Endothelial cell of umbilical vein (primary cell): ENCODE results near the gene DOCK1. TPM values are rescaled to one million over a fixed set of nuclear protein-coding genes. Genes with fewer than 3 reads are reported as not detected.

Source experiments
- BruUV-seq: library from RNA; stranded (reverse); fragments of 400-500 nt; replicated peaks from 2 replicates; lab custom pipeline; 2021; lab: Mats Ljungman, UMichigan
- CTCF ChIA-PET: fragments of 300-600, 350-600 bp; sonication (Branson Sonifier 250); formaldehyde crosslinking; loops from one replicate; lab custom pipeline; 2021; ENCODE audit warnings: antibody characterized with exemption, inconsistent platforms; lab: Charles Lee
- POLR2A ChIA-PET: fragments of 300-600, 350-600 bp; sonication (Branson Sonifier 250); formaldehyde crosslinking; loops from one replicate; lab custom pipeline; 2021; ENCODE audit warnings: antibody characterized with exemption, inconsistent platforms; lab: Charles Lee
- DNase-seq: peaks from one replicate; pipeline ENCODE4 v3.0.0-alpha.2; 2011; ENCODE audit warnings: low read depth, low spot score
- FAIRE-seq: peaks from 2 replicates; lab custom pipeline; 2011; peaks lifted over from hg19 to GRCh38; lab: Jason Lieb, UNC
- H2AFZ ChIP-seq: 2 replicates; pipeline ENCODE4 v1.6.0; 2012; ENCODE audit warnings: low read depth, low read length, control low read depth, inconsistent platforms
- H3K27ac ChIP-seq: 2 replicates; pipeline ENCODE4 v1.5.1; 2011; ENCODE audit warnings: low read depth, mild to moderate bottlenecking, control low read depth, low read length, moderate library complexity; ENCODE audit not compliant: insufficient read depth
- H3K27me3 ChIP-seq, 2 experiments: 2 replicates each; pipeline versions ENCODE4 v1.6.0 to v1.6.1; 2011; ENCODE audit warnings: low read length in 2 of 2, mixed read lengths in 1 of 2; ENCODE audit not compliant: control insufficient read depth in 2 of 2, insufficient read depth in 2 of 2
- H3K36me3 ChIP-seq, 2 experiments: 2 replicates in 1 of 2; 3 replicates in 1 of 2; pipeline ENCODE4 v1.5.1; 2011; ENCODE audit warnings: low read length in 2 of 2, mild to moderate bottlenecking in 1 of 2, moderate library complexity in 1 of 2; ENCODE audit not compliant: control insufficient read depth in 2 of 2, insufficient read depth in 2 of 2; ENCODE audit errors: extremely low read depth in 1 of 2
- H3K4me1 ChIP-seq: 3 replicates; pipeline ENCODE4 v1.5.1; 2011; ENCODE audit warnings: mild to moderate bottlenecking, low read length; ENCODE audit not compliant: control insufficient read depth, insufficient read depth; ENCODE audit errors: extremely low read depth
- H3K4me2 ChIP-seq: 2 replicates; pipeline ENCODE4 v1.6.1; 2011; ENCODE audit warnings: low read length, control low read depth, mixed read lengths; ENCODE audit not compliant: insufficient read depth
- H3K4me3 ChIP-seq, 3 experiments: fragments of 200-600 bp in 1 of 3; sonication (generic), shearing (Covaris generic) in 1 of 3; replicated peaks in 1 of 3; 2 replicates each; pipeline ENCODE4 v1.5.1; 2011 to 2016; ENCODE audit warnings: control low read depth in 3 of 3, low read length in 3 of 3, mild to moderate bottlenecking in 2 of 3, inconsistent platforms in 1 of 3, low read depth in 1 of 3, moderate library complexity in 1 of 3; ENCODE audit not compliant: insufficient read depth in 1 of 3
- H3K79me2 ChIP-seq: 2 replicates; pipeline ENCODE4 v1.6.0; 2012; ENCODE audit warnings: low read length, inconsistent platforms; ENCODE audit not compliant: control insufficient read depth, insufficient read depth
- H3K9ac ChIP-seq: replicated peaks from 2 replicates; pipeline ENCODE3; 2011; ENCODE audit warnings: low read length, control low read depth; ENCODE audit not compliant: insufficient read depth; ENCODE audit errors: extremely low read depth
- H3K9me1 ChIP-seq: replicated peaks from 3 replicates; pipeline ENCODE4 v1.6.0; 2011; ENCODE audit warnings: mild to moderate bottlenecking, low read length; ENCODE audit not compliant: control insufficient read depth, insufficient read depth; ENCODE audit errors: extremely low read depth
- H3K9me3 ChIP-seq: replicated peaks from 2 replicates; pipeline ENCODE4 v1.5.1; 2012; ENCODE audit warnings: low read length, inconsistent platforms; ENCODE audit not compliant: control insufficient read depth, insufficient read depth
- H4K20me1 ChIP-seq: replicated peaks from 2 replicates; pipeline ENCODE3; 2011; ENCODE audit warnings: mild to moderate bottlenecking, low read length; ENCODE audit not compliant: control insufficient read depth, insufficient read depth; ENCODE audit errors: extremely low read depth
- FOS ChIP-seq: IDR thresholded peaks from 2 replicates; pipeline ENCODE4 v1.6.1; 2011; ENCODE audit warnings: mild to moderate bottlenecking, low read length, moderate library complexity, borderline replicate concordance; ENCODE audit not compliant: insufficient read depth
- GATA2 ChIP-seq: IDR thresholded peaks from 2 replicates; pipeline ENCODE4 v1.7.0; 2011; ENCODE audit warnings: low read depth, mild to moderate bottlenecking, moderate library complexity, mixed read lengths, low read length; ENCODE audit not compliant: insufficient read length, insufficient read depth
- JUN ChIP-seq: IDR thresholded peaks from 2 replicates; pipeline ENCODE4 v1.6.1; 2011; ENCODE audit warnings: borderline replicate concordance, low read depth; ENCODE audit not compliant: insufficient read length, insufficient read depth
- MYC ChIP-seq: IDR thresholded peaks from one replicate; pipeline ENCODE4 v1.6.1; 2011; ENCODE audit warnings: mild to moderate bottlenecking, low read depth, low read length
- POLR2A ChIP-seq: IDR thresholded peaks from 2 replicates; pipeline ENCODE4 v1.6.1; 2012; ENCODE audit warnings: low read depth, mild to moderate bottlenecking, control low read depth, low read length
- POLR2AphosphoS5 ChIP-seq: IDR thresholded peaks from 2 replicates; pipeline ENCODE4 v1.6.1; 2012; ENCODE audit warnings: low read depth, mild to moderate bottlenecking, control low read depth, low read length, moderate library complexity; ENCODE audit not compliant: insufficient read depth
- dilution Hi-C: fragments of 300-500 bp; cut with MboI; formaldehyde crosslinking; loops from one replicate; pipeline ENCODE4 v1.15.0; 2019; ENCODE audit warnings: low sequenced_read_pairs; ENCODE audit not compliant: extremely low pct_ligation_motif_present
- intact Hi-C: fragments of 100-400 bp; cut with micrococcal nuclease; formaldehyde crosslinking; loops from one replicate; pipeline ENCODE4 v1.10.0; 2022
- polyA plus RNA-seq, 4 experiments: library from polyadenylated mRNA; depleted of rRNA in 3 of 4; stranded (reverse) in 3 of 4; unstranded in 1 of 4; fragments of >200 nt; gene quantifications; 2 replicates each; pipeline versions ENCODE4 v1.2.1 to v1.2.3, GENCODE V29; 2011 to 2012; ENCODE audit warnings: missing spikeins in 1 of 4
- total RNA-seq: library from RNA; stranded (reverse); gene quantifications from 2 replicates; pipeline ENCODE4 v1.2.3, GENCODE V29; 2021
- TF ChIP-seq, protein P1 (sequence below), 2 donors: IDR thresholded peaks; 1 replicate in 1 of 2; 2 replicates in 1 of 2; pipeline ENCODE4 v1.5.1; 2011; ENCODE audit warnings: low read length in 2 of 2, mild to moderate bottlenecking in 2 of 2, moderate library complexity in 2 of 2, control low read depth in 1 of 2, inconsistent platforms in 1 of 2, low read depth in 1 of 2; ENCODE audit not compliant: insufficient read depth in 1 of 2; ENCODE audit errors: extremely low read depth in 1 of 2

DOCK1 gene
- total and polyA plus RNA-seq, 2 donors (not counting 3 experiments of a cell fraction or from before 2014, with no cell fraction given): 22.5 to 83.1 TPM

DNA sequence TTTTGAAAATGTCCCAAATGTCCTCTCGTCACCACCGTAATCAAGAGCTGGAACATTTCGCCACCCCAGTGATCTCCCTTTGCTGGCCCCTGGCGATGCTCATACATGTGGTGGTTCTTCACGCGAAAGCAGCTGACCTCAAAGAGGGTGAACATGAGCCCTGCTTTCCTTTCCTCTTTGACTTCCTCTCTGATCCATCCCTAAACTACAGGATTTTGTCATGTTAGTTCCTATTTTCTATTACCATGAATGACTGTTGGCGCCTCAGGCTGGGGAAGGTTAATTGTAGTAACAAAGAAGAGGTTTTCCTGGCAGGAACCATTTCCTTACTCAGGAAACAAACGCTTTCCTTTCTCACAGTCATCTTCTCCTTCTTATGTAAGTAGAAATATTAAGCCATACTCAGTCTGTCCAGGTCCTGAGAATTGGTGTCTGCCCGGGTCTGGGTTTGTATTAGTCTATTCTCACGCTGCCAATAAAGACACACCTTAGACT is 176.7 kb downstream of the DOCK1 start:
- Histone ChIP-seq H3K9ac (no peak overlapping the region), H3K27me3 (no peaks in the 10 kb centered on the region), H3K4me3 (no peak overlapping the region), H2AFZ (no peak overlapping the region), H3K9me1 (no peaks in the 10 kb centered on the region), H3K9me3 (no peaks in the 10 kb centered on the region), H3K27ac (peak overlapping the region; percentile 16), H3K36me3 (peaks cover 2 to 3% of the 10 kb centered on the region in 2 experiments), H4K20me1 (no peaks in the 10 kb centered on the region), H3K4me1 (peaks cover 13% of the 10 kb centered on the region), H3K79me2 (no peaks in the 10 kb centered on the region), H3K4me2 (no peak overlapping the region)
- DNase-seq (peak; percentile 65), FAIRE-seq (peak; percentile 78)
- intact Hi-C loops (loop anchor here (10.0 kb wide), 1 partner anchor 177 kb away; the partner anchor contains the start of gene DOCK1), dilution Hi-C loops (no loop called here)
- POLR2A ChIA-PET: no interaction called here
- no peak for TF ChIP-seq FOS
- no peak for TF ChIP-seq GATA2
- TF ChIP-seq POLR2A: no peak
- no peak for TF ChIP-seq JUN
- no peak for TF ChIP-seq POLR2AphosphoS5
- no peak for TF ChIP-seq MYC
- TF ChIP-seq, protein P1, sequence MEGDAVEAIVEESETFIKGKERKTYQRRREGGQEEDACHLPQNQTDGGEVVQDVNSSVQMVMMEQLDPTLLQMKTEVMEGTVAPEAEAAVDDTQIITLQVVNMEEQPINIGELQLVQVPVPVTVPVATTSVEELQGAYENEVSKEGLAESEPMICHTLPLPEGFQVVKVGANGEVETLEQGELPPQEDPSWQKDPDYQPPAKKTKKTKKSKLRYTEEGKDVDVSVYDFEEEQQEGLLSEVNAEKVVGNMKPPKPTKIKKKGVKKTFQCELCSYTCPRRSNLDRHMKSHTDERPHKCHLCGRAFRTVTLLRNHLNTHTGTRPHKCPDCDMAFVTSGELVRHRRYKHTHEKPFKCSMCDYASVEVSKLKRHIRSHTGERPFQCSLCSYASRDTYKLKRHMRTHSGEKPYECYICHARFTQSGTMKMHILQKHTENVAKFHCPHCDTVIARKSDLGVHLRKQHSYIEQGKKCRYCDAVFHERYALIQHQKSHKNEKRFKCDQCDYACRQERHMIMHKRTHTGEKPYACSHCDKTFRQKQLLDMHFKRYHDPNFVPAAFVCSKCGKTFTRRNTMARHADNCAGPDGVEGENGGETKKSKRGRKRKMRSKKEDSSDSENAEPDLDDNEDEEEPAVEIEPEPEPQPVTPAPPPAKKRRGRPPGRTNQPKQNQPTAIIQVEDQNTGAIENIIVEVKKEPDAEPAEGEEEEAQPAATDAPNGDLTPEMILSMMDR (IDR thresholded peaks at IDR 0.05; ENCODE audit: extremely low read depth in 1 of 2, insufficient read depth in 1 of 2, low read depth in 1 of 2, low read length in 2 of 2): no peak
- BruUV-seq: no TSS peak
- CTCF ChIA-PET: no interaction called here
